Activated T-helper 17 cell treated with anti-CD3 and anti-CD28 coated beads, Interleukin-2, amount 50 U/mL, for 72 hours (primary cell): Measurements from ENCODE around the gene PRKAR2B. TPM values are rescaled to one million over a fixed set of nuclear protein-coding genes. Genes with fewer than 3 reads are reported as not detected.
"Not testable (repeated sequence)": the region's sequence is repeated elsewhere in the genome, so short reads cannot be mapped to it uniquely, and the experiment has no call there.

Source experiments
- ATAC-seq: fragments of 150-1000 bp; cut with Tn5 transposase; replicated peaks from 2 replicates; pipeline ENCODE4 v1.10.0; 2021; ENCODE audit warnings: mild to moderate bottlenecking, moderate library complexity
- H3K27ac Mint-ChIP-seq: one replicate; pipeline ENCODE4 v1.8.0; 2022; ENCODE audit warnings: mixed read lengths
- H3K27me3 Mint-ChIP-seq: one replicate; pipeline ENCODE4 v1.8.0; 2022; ENCODE audit warnings: mixed read lengths
- H3K36me3 Mint-ChIP-seq: one replicate; pipeline ENCODE4 v1.8.0; 2022; ENCODE audit warnings: low read depth, mild to moderate bottlenecking, mixed read lengths
- H3K4me1 Mint-ChIP-seq: one replicate; pipeline ENCODE4 v1.8.0; 2022; ENCODE audit warnings: mixed read lengths
- H3K4me3 Mint-ChIP-seq: one replicate; pipeline ENCODE4 v1.8.0; 2022; ENCODE audit warnings: mild to moderate bottlenecking, mixed read lengths
- H3K9me3 Mint-ChIP-seq: one replicate; pipeline ENCODE4 v1.8.0; 2022; ENCODE audit warnings: mixed read lengths
- total RNA-seq, 2 donors: library from RNA; stranded (reverse); gene quantifications; one replicate each; pipeline ENCODE4 v1.2.3, GENCODE V29; 2022

The PRKAR2B gene
- total RNA-seq, 2 donors from 2014 or later: 0.95 to 3.4 TPM

GRCh38 chr7:107150375-107151073, 106.0 kb downstream of the PRKAR2B start:
- no peak overlapping the region for H3K4me3 Mint-ChIP-seq
- H3K4me1 Mint-ChIP-seq: no peaks in the 10 kb centered on the region
- H3K36me3 Mint-ChIP-seq: no peaks in the 10 kb centered on the region
- peak; percentile 62 for ATAC-seq
- no peaks in the 10 kb centered on the region for H3K9me3 Mint-ChIP-seq
- no peak overlapping the region for H3K27ac Mint-ChIP-seq
- H3K27me3 Mint-ChIP-seq: no peaks in the 10 kb centered on the region

DNA sequence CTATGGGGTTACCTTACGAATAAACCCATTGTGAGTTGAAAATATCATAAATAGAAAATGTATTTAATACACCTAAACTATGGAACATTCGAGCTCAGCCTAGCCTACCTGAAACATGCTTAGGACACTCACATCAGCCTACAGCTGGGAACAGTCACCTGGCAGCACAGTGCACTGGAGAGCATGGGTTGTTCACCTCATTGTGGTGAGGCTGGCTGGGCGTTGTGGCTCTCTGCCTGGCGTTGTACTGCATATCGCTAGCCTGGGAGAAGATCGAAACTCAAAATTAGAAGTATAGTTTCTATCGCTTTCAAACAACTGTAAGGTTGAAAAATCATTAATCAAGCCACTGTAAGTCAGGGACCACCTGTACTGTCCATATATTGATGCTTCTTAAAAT, 107.0 kb downstream of the PRKAR2B start:
- no peaks in the 10 kb centered on the region for H3K36me3 Mint-ChIP-seq
- no peak overlapping the region for H3K27ac Mint-ChIP-seq
- H3K9me3 Mint-ChIP-seq: no peaks in the 10 kb centered on the region
- H3K27me3 Mint-ChIP-seq: no peaks in the 10 kb centered on the region
- H3K4me1 Mint-ChIP-seq: no peaks in the 10 kb centered on the region
- no peak overlapping the region for H3K4me3 Mint-ChIP-seq
- no peak for ATAC-seq

DNA sequence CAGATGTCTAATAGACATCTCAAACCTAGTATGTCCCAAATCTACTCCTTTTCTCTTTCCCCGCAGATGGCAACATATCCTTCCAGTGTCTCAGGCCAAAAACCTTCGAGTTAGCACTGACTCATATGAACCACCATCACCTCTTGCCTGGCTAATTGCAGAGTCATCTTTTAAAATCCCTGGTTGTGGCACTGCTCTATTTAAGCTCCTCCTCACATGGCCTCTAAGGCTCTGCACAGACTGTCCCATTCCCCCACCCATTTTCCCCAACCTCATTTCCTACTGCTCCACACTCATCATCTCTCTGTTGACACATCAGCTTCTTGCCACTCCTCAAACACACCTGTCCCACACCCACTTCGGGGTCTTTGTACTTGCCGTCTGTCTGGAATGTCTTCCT, 107.5 kb downstream of the PRKAR2B start:
- H3K27ac Mint-ChIP-seq: no peak overlapping the region
- no peaks in the 10 kb centered on the region for H3K27me3 Mint-ChIP-seq
- H3K9me3 Mint-ChIP-seq: no peaks in the 10 kb centered on the region
- H3K4me1 Mint-ChIP-seq: no peaks in the 10 kb centered on the region
- H3K4me3 Mint-ChIP-seq: no peak overlapping the region
- H3K36me3 Mint-ChIP-seq: no peaks in the 10 kb centered on the region
- peak; percentile 57 for ATAC-seq

DNA sequence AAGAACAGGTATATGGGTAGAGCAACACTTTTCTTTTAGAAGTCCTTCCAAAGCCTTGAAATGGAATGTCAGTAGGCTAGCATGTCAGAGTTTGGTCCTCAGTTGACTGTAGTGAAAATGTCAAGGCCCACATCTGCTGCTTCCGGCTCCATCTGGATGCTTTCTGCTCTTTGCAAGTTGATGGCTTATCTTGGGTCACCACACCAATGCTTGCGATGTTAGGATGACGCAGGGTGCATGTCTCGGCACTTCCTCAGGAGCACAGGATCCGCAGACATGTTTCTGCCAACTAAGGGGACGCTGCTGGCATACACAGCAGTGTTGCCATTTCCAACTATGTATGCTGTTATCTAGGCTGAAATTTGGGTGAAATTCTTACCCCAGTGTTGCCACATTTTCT, 110.3 kb downstream of the PRKAR2B start:
- Mint-ChIP-seq H3K27ac (no peak overlapping the region), H3K27me3 (no peaks in the 10 kb centered on the region), H3K4me3 (no peak overlapping the region), H3K4me1 (no peaks in the 10 kb centered on the region), H3K36me3 (no peaks in the 10 kb centered on the region), H3K9me3 (no peaks in the 10 kb centered on the region)
- ATAC-seq: no peak

DNA sequence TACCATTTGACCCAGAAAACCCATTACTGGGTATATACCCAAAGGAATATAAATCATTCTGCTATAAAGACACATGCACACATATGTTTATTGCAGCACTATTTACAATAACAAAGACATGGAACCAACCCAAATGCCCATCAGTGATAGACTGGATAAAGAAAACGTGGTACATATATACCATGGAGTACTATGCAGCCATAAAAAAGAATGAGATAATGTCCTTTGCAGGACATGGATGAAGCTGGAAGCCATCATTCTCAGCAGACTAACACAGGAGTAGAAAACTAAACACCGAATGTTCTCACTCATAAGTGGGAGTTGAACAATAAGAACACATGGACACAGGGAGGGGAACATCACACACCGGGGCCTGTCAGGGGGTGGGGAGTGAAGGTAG, 111.2 kb downstream of the PRKAR2B start:
- not testable (repeated sequence) for H3K4me1 Mint-ChIP-seq, ATAC-seq, H3K4me3 Mint-ChIP-seq, H3K9me3 Mint-ChIP-seq, H3K27me3 Mint-ChIP-seq, H3K36me3 Mint-ChIP-seq, H3K27ac Mint-ChIP-seq

DNA sequence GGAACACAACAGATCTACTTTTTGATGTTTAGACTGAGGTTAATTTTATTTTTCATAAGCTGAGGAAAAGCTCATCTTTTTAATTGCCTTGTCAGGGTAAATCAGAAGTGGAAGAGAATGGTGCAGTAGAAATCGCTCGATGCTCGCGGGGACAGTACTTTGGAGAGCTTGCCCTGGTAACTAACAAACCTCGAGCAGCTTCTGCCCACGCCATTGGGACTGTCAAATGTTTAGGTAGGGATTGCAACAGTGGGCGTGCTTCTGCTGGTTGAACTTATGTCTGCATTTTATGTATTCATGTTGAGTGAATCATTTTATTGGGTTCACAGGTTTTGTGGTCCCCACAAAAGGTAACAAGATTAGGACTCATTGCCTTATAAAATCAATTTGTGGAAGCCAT, 112.6 kb downstream of the PRKAR2B start:
- Mint-ChIP-seq H3K27ac (no peak overlapping the region), H3K36me3 (no peaks in the 10 kb centered on the region)
- no peak for ATAC-seq

GRCh38 chr7:107158028-107158427, 113.5 kb downstream of the PRKAR2B start:
- H3K27ac Mint-ChIP-seq: no peak overlapping the region
- H3K4me1 Mint-ChIP-seq: no peaks in the 10 kb centered on the region
- H3K27me3 Mint-ChIP-seq: no peaks in the 10 kb centered on the region
- H3K36me3 Mint-ChIP-seq: no peaks in the 10 kb centered on the region
- H3K4me3 Mint-ChIP-seq: no peak overlapping the region
- H3K9me3 Mint-ChIP-seq: no peaks in the 10 kb centered on the region
- ATAC-seq: no peak

More for the DNA sequence above, 112.6 kb downstream of the PRKAR2B start:
- Mint-ChIP-seq H3K4me3 (no peak overlapping the region), H3K27me3 (no peaks in the 10 kb centered on the region), H3K4me1 (no peaks in the 10 kb centered on the region), H3K9me3 (no peaks in the 10 kb centered on the region)

DNA sequence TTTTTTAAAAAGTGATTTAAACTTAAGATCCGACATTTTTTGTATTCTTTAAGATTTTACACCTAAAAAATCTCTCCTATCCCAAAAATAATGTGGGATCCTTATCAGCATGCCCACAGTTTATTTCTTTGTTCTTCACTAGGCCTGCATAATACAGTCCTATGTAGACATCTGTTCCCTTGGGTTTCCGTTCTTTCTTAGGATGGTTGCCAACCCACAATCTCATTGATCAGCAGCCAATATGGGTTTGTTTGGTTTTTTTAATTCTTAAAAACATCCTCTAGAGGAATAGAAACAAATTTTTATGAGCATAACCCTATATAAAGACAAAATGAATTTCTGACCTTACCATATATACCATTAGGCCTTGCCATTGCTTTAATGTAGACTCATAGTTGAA, 115.9 kb downstream of the PRKAR2B start:
- Mint-ChIP-seq H3K9me3 (no peaks in the 10 kb centered on the region), H3K4me1 (no peaks in the 10 kb centered on the region), H3K27ac (no peak overlapping the region), H3K36me3 (no peaks in the 10 kb centered on the region), H3K4me3 (no peak overlapping the region), H3K27me3 (no peaks in the 10 kb centered on the region)
- no peak for ATAC-seq

- Mint-ChIP-seq H3K4me3 (no peak overlapping the region), H3K9me3 (no peaks in the 10 kb centered on the region), H3K27ac (no peak overlapping the region), H3K36me3 (no peaks in the 10 kb centered on the region), H3K27me3 (no peaks in the 10 kb centered on the region), H3K4me1 (no peaks in the 10 kb centered on the region)
- no peak for ATAC-seq
Measured at GRCh38 chr7:107161415-107161814, 116.9 kb downstream of the PRKAR2B start.

DNA sequence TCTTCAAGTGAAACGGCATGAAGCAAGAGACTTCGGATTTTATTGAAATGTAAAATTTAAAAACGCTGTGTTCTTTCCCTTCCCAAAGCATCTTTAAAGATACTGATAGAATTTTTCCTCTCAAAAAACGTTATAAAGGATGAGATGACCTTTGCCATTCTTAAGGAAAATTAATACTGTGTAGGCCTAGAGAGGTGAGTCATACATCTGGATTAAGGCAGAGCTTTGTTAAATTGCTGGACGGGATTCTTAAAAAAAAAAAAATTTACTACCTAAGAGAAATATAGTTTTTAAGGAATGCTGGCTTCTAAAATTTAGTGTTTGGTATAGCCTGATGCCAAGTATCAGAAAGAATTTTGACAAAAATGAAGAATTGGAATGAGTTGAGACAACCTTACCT, 118.0 kb downstream of the PRKAR2B start:
- H3K4me3 Mint-ChIP-seq: no peak overlapping the region
- H3K36me3 Mint-ChIP-seq: no peaks in the 10 kb centered on the region
- no peak overlapping the region for H3K27ac Mint-ChIP-seq
- H3K27me3 Mint-ChIP-seq: no peaks in the 10 kb centered on the region
- no peaks in the 10 kb centered on the region for H3K9me3 Mint-ChIP-seq
- no peak for ATAC-seq
- H3K4me1 Mint-ChIP-seq: no peaks in the 10 kb centered on the region

GRCh38 chr7:107164092-107164491, 119.6 kb downstream of the PRKAR2B start:
- Mint-ChIP-seq H3K4me3 (no peak overlapping the region), H3K9me3 (no peaks in the 10 kb centered on the region), H3K27me3 (no peaks in the 10 kb centered on the region), H3K36me3 (peaks cover 9% of the 10 kb centered on the region), H3K27ac (no peak overlapping the region), H3K4me1 (no peaks in the 10 kb centered on the region)
- ATAC-seq: no peak

- H3K27ac Mint-ChIP-seq: no peak overlapping the region
- no peaks in the 10 kb centered on the region for H3K4me1 Mint-ChIP-seq
- H3K4me3 Mint-ChIP-seq: no peak overlapping the region
- no peaks in the 10 kb centered on the region for H3K9me3 Mint-ChIP-seq
- H3K27me3 Mint-ChIP-seq: no peaks in the 10 kb centered on the region
- ATAC-seq: no peak
- H3K36me3 Mint-ChIP-seq: peaks cover 20% of the 10 kb centered on the region
Measured at GRCh38 chr7:107165341-107165740, 120.8 kb downstream of the PRKAR2B start.

GRCh38 chr7:107166736-107167426, 122.4 kb downstream of the PRKAR2B start:
- H3K9me3 Mint-ChIP-seq: no peaks in the 10 kb centered on the region
- no peaks in the 10 kb centered on the region for H3K27me3 Mint-ChIP-seq
- no peak for ATAC-seq
- H3K36me3 Mint-ChIP-seq: peaks cover 33% of the 10 kb centered on the region
- no peaks in the 10 kb centered on the region for H3K4me1 Mint-ChIP-seq
- peak overlapping the region; percentile 97 for H3K4me3 Mint-ChIP-seq
- peak overlapping the region; percentile 99 for H3K27ac Mint-ChIP-seq

DNA sequence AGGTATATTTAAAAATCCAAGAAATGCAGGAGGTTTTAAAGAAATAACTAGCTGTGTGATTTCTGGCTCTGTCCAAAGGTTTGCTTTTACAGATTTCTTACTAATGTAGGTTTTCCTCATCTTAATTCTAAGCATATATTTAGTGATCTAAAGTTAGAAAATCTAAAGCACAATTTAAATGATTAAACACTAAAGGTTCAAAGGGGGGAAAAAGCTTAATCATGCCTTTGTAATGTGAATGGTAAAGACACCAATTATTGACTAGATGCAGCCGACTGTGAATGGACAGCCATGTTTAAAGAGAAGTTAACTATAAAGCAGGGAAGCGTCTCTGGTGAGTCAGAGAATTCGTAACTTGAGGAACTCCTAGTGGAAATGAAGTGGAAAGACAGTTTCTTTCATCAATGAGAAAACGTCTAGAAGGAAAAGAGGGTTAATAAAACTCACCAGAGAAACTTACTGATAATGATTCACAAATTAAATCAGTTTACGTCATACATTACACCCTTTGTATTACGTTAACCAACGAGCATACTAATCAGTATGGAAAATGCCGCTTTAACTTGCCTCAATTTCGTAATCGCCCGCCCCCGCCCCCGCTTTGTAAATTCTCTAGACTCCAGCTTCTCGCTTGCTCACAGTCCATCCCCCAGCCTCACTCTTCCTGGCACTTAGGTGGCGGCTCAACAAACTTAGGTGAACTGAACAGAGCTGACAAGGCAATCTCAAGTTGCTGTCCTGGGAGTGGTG, 123.2 kb downstream of the PRKAR2B start:
- no peaks in the 10 kb centered on the region for H3K27me3 Mint-ChIP-seq
- H3K4me3 Mint-ChIP-seq: peak overlapping the region; percentile 97
- peak overlapping the region; percentile 99 for H3K27ac Mint-ChIP-seq
- peaks cover 4% of the 10 kb centered on the region for H3K4me1 Mint-ChIP-seq
- peaks cover 41% of the 10 kb centered on the region for H3K36me3 Mint-ChIP-seq
- no peaks in the 10 kb centered on the region for H3K9me3 Mint-ChIP-seq
- peak; percentile 25 for ATAC-seq
